Endothelial cell of umbilical vein (primary cell): ENCODE results near the gene IP6K1. TPM values are rescaled to one million over a fixed set of nuclear protein-coding genes. Genes with fewer than 3 reads are reported as not detected.

Experiments
- BruUV-seq: library from RNA; stranded (reverse); fragments of 400-500 nt; replicated peaks from 2 replicates; lab custom pipeline; 2021; lab: Mats Ljungman, UMichigan
- CTCF ChIA-PET: fragments of 300-600, 350-600 bp; sonication (Branson Sonifier 250); formaldehyde crosslinking; loops from one replicate; lab custom pipeline; 2021; ENCODE audit warnings: antibody characterized with exemption, inconsistent platforms; lab: Charles Lee
- POLR2A ChIA-PET: fragments of 300-600, 350-600 bp; sonication (Branson Sonifier 250); formaldehyde crosslinking; loops from one replicate; lab custom pipeline; 2021; ENCODE audit warnings: antibody characterized with exemption, inconsistent platforms; lab: Charles Lee
- DNase-seq: peaks from one replicate; pipeline ENCODE4 v3.0.0-alpha.2; 2011; ENCODE audit warnings: low read depth, low spot score
- FAIRE-seq: peaks from 2 replicates; lab custom pipeline; 2011; peaks lifted over from hg19 to GRCh38; lab: Jason Lieb, UNC
- H2AFZ ChIP-seq: 2 replicates; pipeline ENCODE4 v1.6.0; 2012; ENCODE audit warnings: low read depth, low read length, control low read depth, inconsistent platforms
- H3K27ac ChIP-seq: 2 replicates; pipeline ENCODE4 v1.5.1; 2011; ENCODE audit warnings: low read depth, mild to moderate bottlenecking, control low read depth, low read length, moderate library complexity; ENCODE audit not compliant: insufficient read depth
- H3K27me3 ChIP-seq, 2 experiments: 2 replicates each; pipeline versions ENCODE4 v1.6.0 to v1.6.1; 2011; ENCODE audit warnings: low read length in 2 of 2, mixed read lengths in 1 of 2; ENCODE audit not compliant: control insufficient read depth in 2 of 2, insufficient read depth in 2 of 2
- H3K36me3 ChIP-seq, 2 experiments: 2 replicates in 1 of 2; 3 replicates in 1 of 2; pipeline ENCODE4 v1.5.1; 2011; ENCODE audit warnings: low read length in 2 of 2, mild to moderate bottlenecking in 1 of 2, moderate library complexity in 1 of 2; ENCODE audit not compliant: control insufficient read depth in 2 of 2, insufficient read depth in 2 of 2; ENCODE audit errors: extremely low read depth in 1 of 2
- H3K4me1 ChIP-seq: 3 replicates; pipeline ENCODE4 v1.5.1; 2011; ENCODE audit warnings: mild to moderate bottlenecking, low read length; ENCODE audit not compliant: control insufficient read depth, insufficient read depth; ENCODE audit errors: extremely low read depth
- H3K4me2 ChIP-seq: 2 replicates; pipeline ENCODE4 v1.6.1; 2011; ENCODE audit warnings: low read length, control low read depth, mixed read lengths; ENCODE audit not compliant: insufficient read depth
- H3K4me3 ChIP-seq, 3 experiments: fragments of 200-600 bp in 1 of 3; sonication (generic), shearing (Covaris generic) in 1 of 3; replicated peaks in 1 of 3; 2 replicates each; pipeline ENCODE4 v1.5.1; 2011 to 2016; ENCODE audit warnings: control low read depth in 3 of 3, low read length in 3 of 3, mild to moderate bottlenecking in 2 of 3, inconsistent platforms in 1 of 3, low read depth in 1 of 3, moderate library complexity in 1 of 3; ENCODE audit not compliant: insufficient read depth in 1 of 3
- H3K79me2 ChIP-seq: 2 replicates; pipeline ENCODE4 v1.6.0; 2012; ENCODE audit warnings: low read length, inconsistent platforms; ENCODE audit not compliant: control insufficient read depth, insufficient read depth
- H3K9ac ChIP-seq: replicated peaks from 2 replicates; pipeline ENCODE3; 2011; ENCODE audit warnings: low read length, control low read depth; ENCODE audit not compliant: insufficient read depth; ENCODE audit errors: extremely low read depth
- H3K9me1 ChIP-seq: replicated peaks from 3 replicates; pipeline ENCODE4 v1.6.0; 2011; ENCODE audit warnings: mild to moderate bottlenecking, low read length; ENCODE audit not compliant: control insufficient read depth, insufficient read depth; ENCODE audit errors: extremely low read depth
- H3K9me3 ChIP-seq: replicated peaks from 2 replicates; pipeline ENCODE4 v1.5.1; 2012; ENCODE audit warnings: low read length, inconsistent platforms; ENCODE audit not compliant: control insufficient read depth, insufficient read depth
- H4K20me1 ChIP-seq: replicated peaks from 2 replicates; pipeline ENCODE3; 2011; ENCODE audit warnings: mild to moderate bottlenecking, low read length; ENCODE audit not compliant: control insufficient read depth, insufficient read depth; ENCODE audit errors: extremely low read depth
- EZH2 ChIP-seq: IDR thresholded peaks from 2 replicates; pipeline ENCODE4 v1.6.1; 2012; ENCODE audit warnings: borderline replicate concordance, low read depth, mild to moderate bottlenecking, moderate library complexity, low read length, inconsistent platforms; ENCODE audit not compliant: severe bottlenecking
- FOS ChIP-seq: IDR thresholded peaks from 2 replicates; pipeline ENCODE4 v1.6.1; 2011; ENCODE audit warnings: mild to moderate bottlenecking, low read length, moderate library complexity, borderline replicate concordance; ENCODE audit not compliant: insufficient read depth
- GATA2 ChIP-seq: IDR thresholded peaks from 2 replicates; pipeline ENCODE4 v1.7.0; 2011; ENCODE audit warnings: low read depth, mild to moderate bottlenecking, moderate library complexity, mixed read lengths, low read length; ENCODE audit not compliant: insufficient read length, insufficient read depth
- MYC ChIP-seq: IDR thresholded peaks from one replicate; pipeline ENCODE4 v1.6.1; 2011; ENCODE audit warnings: mild to moderate bottlenecking, low read depth, low read length
- POLR2A ChIP-seq: IDR thresholded peaks from 2 replicates; pipeline ENCODE4 v1.6.1; 2012; ENCODE audit warnings: low read depth, mild to moderate bottlenecking, control low read depth, low read length
- POLR2AphosphoS5 ChIP-seq: IDR thresholded peaks from 2 replicates; pipeline ENCODE4 v1.6.1; 2012; ENCODE audit warnings: low read depth, mild to moderate bottlenecking, control low read depth, low read length, moderate library complexity; ENCODE audit not compliant: insufficient read depth
- dilution Hi-C: fragments of 300-500 bp; cut with MboI; formaldehyde crosslinking; loops from one replicate; pipeline ENCODE4 v1.15.0; 2019; ENCODE audit warnings: low sequenced_read_pairs; ENCODE audit not compliant: extremely low pct_ligation_motif_present
- intact Hi-C: fragments of 100-400 bp; cut with micrococcal nuclease; formaldehyde crosslinking; loops from one replicate; pipeline ENCODE4 v1.10.0; 2022
- polyA plus RNA-seq, 4 experiments: library from polyadenylated mRNA; depleted of rRNA in 3 of 4; stranded (reverse) in 3 of 4; unstranded in 1 of 4; fragments of >200 nt; gene quantifications; 2 replicates each; pipeline versions ENCODE4 v1.2.1 to v1.2.3, GENCODE V29; 2011 to 2012; ENCODE audit warnings: missing spikeins in 1 of 4
- total RNA-seq: library from RNA; stranded (reverse); gene quantifications from 2 replicates; pipeline ENCODE4 v1.2.3, GENCODE V29; 2021
- TF ChIP-seq, protein P1 (sequence below), 2 donors: IDR thresholded peaks; 1 replicate in 1 of 2; 2 replicates in 1 of 2; pipeline ENCODE4 v1.5.1; 2011; ENCODE audit warnings: low read length in 2 of 2, mild to moderate bottlenecking in 2 of 2, moderate library complexity in 2 of 2, control low read depth in 1 of 2, inconsistent platforms in 1 of 2, low read depth in 1 of 2; ENCODE audit not compliant: insufficient read depth in 1 of 2; ENCODE audit errors: extremely low read depth in 1 of 2
- TF ChIP-seq, protein P2 (sequence below): IDR thresholded peaks from 2 replicates; pipeline ENCODE4 v1.6.1; 2011; ENCODE audit not compliant: insufficient read depth, insufficient read length

Gene IP6K1
- total and polyA plus RNA-seq, 2 donors (not counting 3 experiments of a cell fraction or from before 2014, with no cell fraction given): 42.7 to 60.8 TPM

DNA sequence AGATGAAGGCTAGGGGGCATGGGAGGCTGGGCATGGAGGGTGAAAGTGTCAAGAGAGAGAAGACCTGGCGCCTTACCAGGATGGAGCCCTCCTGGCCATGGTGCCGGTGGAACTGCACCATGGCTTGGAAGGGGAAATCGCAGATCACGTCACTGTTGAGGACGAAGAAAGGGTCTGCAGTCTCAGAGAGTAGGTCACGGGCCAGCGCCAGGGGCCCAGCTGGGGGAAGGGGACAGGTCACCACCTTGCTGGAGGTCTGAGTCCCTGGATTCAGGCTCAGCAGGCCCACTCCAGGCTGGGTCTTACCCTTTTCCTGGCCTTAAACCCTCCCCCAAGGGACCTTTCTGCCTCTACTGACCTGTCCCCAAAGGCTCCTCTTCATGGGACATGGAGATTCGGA, 63.4 kb downstream of the IP6K1 start:
- no TSS peak for BruUV-seq
- peaks cover 6 to 40% of the 10 kb centered on the region in 2 experiments for H3K36me3 ChIP-seq
- no peaks in the 10 kb centered on the region for H4K20me1 ChIP-seq
- FAIRE-seq (no peak), DNase-seq (no peak)
- peak overlapping the region; percentile 84 for H3K27ac ChIP-seq
- intact Hi-C loops (loop anchor here (10.0 kb wide), 1 partner anchor 362 kb away; the partner anchor contains the start of gene RBM5), dilution Hi-C loops (no loop called here)
- peak overlapping the region; percentile 83 for H3K4me2 ChIP-seq
- POLR2A ChIA-PET: no interaction called here
- H3K9me3 ChIP-seq: no peaks in the 10 kb centered on the region
- no peak for TF ChIP-seq FOS
- no peak for TF ChIP-seq POLR2AphosphoS5
- no peak for TF ChIP-seq EZH2
- no peak for TF ChIP-seq GATA2
- no peak for TF ChIP-seq POLR2A
- TF ChIP-seq, protein P1, sequence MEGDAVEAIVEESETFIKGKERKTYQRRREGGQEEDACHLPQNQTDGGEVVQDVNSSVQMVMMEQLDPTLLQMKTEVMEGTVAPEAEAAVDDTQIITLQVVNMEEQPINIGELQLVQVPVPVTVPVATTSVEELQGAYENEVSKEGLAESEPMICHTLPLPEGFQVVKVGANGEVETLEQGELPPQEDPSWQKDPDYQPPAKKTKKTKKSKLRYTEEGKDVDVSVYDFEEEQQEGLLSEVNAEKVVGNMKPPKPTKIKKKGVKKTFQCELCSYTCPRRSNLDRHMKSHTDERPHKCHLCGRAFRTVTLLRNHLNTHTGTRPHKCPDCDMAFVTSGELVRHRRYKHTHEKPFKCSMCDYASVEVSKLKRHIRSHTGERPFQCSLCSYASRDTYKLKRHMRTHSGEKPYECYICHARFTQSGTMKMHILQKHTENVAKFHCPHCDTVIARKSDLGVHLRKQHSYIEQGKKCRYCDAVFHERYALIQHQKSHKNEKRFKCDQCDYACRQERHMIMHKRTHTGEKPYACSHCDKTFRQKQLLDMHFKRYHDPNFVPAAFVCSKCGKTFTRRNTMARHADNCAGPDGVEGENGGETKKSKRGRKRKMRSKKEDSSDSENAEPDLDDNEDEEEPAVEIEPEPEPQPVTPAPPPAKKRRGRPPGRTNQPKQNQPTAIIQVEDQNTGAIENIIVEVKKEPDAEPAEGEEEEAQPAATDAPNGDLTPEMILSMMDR (IDR thresholded peaks at IDR 0.05; ENCODE audit: extremely low read depth in 1 of 2, insufficient read depth in 1 of 2, low read depth in 1 of 2, low read length in 2 of 2): no peak
- TF ChIP-seq, protein P2, sequence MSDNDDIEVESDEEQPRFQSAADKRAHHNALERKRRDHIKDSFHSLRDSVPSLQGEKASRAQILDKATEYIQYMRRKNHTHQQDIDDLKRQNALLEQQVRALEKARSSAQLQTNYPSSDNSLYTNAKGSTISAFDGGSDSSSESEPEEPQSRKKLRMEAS: no peak
- no peak for TF ChIP-seq MYC
- peaks cover 19% of the 10 kb centered on the region for H3K4me1 ChIP-seq
- peaks cover 13% of the 10 kb centered on the region for H3K79me2 ChIP-seq
- peak overlapping the region; percentile 98 for H3K9ac ChIP-seq
- no peaks in the 10 kb centered on the region for H3K9me1 ChIP-seq
- H3K4me3 ChIP-seq: peak overlapping the region; percentile 59 to 85 (median 81)
- H3K27me3 ChIP-seq: no peaks in the 10 kb centered on the region
- CTCF ChIA-PET: interaction anchor here (1.2 to 2.9 kb wide), 2 partner anchors 116 to 183 kb away, joined by 3 to 9 read pairs; no protein-coding TSS in a partner anchor
- no peak overlapping the region for H2AFZ ChIP-seq
